Ammon's horn (tissue), 1 donor: ENCODE data around the gene INPP4A.
"Not testable (repeated sequence)": the region's sequence is repeated elsewhere in the genome, so short reads cannot be mapped to it uniquely, and the experiment has no call there.

Source experiments
- DNase-seq: peaks from one replicate; pipeline ENCODE4 v3.0.0-alpha.2; 2016; ENCODE audit warnings: low spot score

Gene INPP4A

DNA sequence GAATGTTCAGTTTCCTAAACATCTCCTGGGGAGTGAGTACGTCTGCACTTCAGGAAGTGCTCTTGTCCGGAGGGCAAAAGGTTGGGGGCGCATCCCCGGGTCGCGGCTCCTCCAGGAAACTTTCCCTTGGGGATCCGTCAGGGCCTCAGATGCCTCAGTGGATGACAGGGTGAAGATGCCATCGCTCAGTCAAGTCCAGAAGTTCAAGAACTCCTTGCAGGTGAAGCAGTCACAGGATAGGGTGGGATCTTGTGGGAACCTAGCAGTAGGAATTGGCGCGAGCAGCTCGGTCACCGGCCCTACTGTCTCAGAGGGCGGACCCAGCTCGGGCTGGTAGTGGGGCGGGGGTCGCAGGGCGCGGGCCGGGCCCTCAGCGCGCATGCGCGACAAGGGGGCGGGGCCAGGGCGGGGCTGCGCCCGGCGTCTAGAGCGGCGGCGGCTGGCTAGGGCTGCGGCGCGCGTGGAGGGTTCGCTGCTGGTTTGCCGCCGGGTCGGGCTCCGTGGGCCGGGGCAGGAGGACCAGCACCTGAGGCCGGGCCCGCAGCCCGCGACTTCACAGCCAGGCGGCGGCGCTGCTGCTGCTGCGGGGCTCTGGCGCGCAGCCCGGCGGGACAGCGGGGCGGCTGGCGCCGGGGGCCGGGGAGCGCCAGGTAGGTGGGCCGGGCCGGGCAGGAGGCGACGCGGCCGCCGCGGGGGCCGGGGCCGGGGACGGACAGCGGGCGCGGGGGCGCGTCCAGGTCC, at the start of gene INPP4A:
Gene INPP4A, plus strand, starts transcription at position 423 of the 741 bp plus-strand sequence. CDS start 75,191 bp downstream, outside the sequence.
- DNase-seq = peak; percentile 77

DNA sequence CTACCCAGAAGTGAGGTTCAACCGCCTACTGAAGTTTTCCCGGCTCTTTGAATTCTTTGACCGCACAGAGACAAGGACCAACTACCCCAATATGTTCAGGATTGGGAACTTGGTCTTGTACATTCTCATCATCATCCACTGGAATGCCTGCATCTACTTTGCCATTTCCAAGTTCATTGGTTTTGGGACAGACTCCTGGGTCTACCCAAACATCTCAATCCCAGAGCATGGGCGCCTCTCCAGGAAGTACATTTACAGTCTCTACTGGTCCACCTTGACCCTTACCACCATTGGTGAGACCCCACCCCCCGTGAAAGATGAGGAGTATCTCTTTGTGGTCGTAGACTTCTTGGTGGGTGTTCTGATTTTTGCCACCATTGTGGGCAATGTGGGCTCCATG, 48.7 kb upstream of the INPP4A start:
- no peak for DNase-seq

DNA sequence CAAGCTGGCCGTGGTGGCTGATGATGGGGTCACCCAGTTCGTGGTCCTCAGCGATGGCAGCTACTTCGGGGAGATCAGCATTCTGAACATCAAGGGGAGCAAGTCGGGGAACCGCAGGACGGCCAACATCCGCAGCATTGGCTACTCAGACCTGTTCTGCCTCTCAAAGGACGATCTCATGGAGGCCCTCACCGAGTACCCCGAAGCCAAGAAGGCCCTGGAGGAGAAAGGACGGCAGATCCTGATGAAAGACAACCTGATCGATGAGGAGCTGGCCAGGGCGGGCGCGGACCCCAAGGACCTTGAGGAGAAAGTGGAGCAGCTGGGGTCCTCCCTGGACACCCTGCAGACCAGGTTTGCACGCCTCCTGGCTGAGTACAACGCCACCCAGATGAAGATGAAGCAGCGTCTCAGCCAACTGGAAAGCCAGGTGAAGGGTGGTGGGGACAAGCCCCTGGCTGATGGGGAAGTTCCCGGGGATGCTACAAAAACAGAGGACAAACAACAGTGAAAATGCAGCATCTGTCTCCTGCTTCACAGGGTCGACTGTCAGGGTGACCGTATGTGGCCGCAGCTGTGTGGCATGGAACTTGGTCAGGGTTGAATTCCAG, 47.8 kb upstream of the INPP4A start:
- no peak for DNase-seq

DNA sequence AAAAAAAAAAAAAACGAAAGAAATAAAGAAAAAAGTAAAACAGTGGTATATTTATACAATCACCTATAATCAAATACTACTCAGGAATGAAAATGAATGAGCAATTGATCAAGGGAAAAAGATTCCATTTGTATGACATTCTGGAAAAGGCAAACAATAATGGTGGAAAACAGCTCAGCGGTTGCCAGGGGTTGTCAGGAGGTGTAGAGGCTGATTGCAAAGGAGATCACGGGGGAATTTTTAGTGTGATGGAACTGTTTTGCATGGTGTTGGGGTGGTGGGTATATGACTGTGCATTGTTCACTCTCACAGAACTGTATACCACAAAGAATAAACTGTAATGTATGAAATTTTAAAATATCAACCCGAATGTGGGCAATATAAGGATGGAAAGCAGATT, 45.5 kb upstream of the INPP4A start:
- no peak for DNase-seq

DNA sequence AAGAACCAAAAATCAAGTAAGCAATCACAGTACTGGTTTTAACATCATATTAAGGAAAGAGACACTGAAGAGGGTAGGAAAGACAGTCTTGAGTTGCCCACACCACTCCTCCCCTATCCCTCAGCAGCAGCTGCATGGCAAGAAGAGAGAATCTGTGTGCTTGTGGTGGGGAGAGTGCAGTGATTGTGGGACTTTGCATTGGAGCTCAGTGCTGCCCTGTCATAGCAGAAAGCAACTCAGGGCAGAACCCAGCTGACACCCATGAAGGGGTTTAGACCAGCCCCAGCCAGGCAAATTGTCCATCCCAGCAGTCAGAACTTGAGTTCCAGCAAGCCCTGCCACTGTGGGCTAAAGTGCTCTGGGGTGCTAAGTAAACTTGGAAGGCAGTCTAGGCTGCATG, 40.8 kb upstream of the INPP4A start:
- DNase-seq = no peak

DNA sequence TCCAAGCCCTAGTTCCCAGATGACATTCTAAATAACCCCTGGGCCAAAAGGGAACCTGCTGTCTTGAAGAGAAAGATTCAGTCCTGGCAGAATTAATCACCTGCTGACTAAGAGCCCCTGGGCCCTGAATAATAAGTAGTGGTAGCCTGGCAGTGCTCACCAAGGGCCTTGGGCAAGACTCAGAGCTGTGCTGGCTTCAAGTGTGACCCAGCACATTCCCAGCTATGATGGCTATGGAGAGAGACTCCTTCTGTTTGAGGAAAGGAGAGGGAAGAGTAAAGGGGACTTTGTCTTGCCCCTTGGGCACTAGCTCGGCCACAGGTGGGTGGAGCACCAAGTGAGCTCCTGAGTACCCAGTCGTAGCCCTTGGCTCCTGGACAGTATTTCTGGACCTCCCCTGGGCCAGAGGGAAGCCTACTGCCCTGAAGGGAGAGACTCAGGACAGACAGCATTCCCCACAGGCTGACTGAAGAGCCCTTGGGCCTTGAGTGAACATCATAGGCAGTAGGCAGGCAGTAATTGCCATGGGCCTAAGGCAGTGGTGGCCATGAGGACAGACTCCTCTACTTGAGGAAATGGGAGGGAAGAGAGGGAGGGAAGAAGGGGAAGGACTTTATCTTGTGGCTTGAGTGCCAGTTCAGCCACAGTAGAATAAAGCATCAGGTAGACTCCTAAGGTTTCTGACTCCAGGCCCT, 40.0 kb upstream of the INPP4A start:
- DNase-seq = no peak

DNA sequence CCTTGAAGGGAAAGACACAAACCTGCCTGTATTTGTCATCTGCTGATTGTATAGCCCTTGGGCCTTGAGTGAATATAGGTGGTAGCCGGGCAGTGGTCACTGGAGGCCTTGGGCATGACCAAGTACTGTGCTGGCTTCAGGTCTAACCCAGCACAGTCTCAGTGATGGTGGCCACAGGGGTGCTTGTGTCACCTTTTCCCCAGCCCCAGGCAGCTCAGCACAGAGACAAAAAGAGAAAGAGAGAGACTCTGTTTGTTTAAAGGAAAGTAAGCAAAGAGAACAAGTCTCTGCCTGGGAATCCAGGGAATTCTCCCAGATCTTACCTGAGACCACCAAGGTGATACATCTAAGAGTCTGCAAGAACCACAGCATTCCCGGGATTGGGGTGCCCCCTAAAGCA, 39.4 kb upstream of the INPP4A start:
- DNase-seq = no peak

DNA sequence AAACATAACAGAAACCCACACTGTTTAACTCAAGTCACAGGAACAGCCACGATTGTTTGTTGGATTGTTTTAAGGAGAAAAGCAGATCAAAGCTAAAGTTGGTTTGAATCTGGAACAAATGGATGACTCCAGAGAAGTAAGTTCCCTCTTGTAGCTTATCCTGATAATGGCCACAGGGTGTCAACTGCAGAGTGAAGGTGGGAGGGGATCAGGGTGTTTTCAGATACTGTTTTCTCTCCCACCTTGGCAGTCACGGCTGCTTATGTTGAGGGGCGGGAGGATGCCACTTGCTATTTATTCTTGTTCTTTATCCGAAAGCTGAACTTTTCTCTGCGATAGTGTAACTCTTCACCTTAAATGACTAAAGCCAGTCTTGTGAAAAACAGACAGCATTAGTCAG, 36.5 kb upstream of the INPP4A start:
- DNase-seq = no peak

DNA sequence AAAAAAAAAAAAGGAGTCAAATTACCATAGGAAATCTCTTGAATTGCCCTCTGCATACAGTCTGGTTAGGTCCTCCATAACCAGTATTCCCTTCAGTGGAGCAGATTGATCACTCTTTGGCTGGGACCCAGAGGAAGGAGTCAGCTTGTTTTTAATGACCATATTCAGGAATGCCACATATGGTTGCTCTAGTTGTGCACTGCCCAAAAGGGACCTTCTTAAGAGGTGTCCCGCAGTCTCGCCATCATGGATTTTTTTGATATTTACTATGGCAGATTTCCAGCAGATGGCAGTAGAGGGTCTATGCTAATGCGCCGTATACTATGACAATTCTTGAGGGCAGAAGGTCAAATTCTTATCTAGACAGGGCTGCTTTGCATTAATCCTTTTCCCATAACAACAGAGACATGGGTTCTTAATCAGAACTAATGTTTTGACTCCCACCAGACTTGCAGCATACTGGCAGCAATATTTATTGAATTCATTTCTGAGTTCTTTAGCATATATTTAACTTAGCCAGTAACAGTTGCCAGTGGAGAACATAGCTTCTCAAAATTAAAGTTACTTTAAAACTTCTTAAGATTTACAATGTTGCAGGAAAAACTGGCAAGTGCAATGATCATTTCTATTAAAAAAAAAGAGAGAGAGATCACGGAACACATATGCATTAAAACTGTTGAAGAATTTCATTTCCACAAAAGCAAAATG, 31.8 kb upstream of the INPP4A start:
- DNase-seq = peak; percentile 69

DNA sequence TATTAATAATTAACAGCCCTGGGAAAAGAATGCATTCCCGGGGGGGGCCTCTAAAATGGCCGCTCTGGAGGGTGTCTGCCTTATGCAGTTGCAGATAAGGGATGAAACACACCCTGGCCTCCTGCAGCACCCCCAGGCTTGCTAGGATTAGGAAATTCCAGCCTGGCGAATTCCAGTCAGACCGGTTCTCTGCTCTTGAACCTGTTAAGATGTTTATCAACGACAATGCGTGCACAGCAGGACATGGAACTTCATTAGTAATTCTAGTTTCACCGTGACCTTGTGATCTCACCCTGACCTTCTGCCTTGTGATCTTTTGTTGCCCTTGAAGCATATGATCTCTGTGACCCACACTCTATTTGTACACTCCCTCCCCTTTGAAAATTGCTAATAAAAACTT, 30.4 kb upstream of the INPP4A start:
- not testable (repeated sequence) for DNase-seq

DNA sequence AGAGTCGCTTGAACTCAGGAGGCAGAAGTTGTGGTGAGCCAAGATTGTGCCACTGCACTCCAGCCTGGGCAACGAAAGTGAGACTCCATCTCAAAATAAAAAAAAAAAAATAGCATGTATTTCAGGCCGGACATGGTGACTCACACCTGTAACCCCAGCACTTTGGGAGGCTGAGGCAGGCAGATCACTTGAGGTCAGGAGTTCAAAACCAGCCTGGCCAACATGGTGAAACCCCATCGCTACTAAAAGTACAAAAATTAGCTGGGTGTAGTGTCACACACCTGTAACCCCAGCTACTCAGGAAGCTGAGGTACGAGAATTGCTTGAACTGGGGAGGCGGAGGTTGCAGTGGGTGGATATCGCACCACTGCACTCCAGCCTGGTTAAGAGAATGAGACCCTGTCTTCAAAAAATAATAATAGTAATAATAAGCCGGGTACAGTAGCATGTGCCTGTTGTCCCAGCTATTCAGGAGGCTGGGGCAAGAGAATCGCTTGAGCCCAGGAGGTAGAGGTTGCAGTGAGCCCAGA, 28.9 kb upstream of the INPP4A start:
- DNase-seq = not testable (repeated sequence)

DNA sequence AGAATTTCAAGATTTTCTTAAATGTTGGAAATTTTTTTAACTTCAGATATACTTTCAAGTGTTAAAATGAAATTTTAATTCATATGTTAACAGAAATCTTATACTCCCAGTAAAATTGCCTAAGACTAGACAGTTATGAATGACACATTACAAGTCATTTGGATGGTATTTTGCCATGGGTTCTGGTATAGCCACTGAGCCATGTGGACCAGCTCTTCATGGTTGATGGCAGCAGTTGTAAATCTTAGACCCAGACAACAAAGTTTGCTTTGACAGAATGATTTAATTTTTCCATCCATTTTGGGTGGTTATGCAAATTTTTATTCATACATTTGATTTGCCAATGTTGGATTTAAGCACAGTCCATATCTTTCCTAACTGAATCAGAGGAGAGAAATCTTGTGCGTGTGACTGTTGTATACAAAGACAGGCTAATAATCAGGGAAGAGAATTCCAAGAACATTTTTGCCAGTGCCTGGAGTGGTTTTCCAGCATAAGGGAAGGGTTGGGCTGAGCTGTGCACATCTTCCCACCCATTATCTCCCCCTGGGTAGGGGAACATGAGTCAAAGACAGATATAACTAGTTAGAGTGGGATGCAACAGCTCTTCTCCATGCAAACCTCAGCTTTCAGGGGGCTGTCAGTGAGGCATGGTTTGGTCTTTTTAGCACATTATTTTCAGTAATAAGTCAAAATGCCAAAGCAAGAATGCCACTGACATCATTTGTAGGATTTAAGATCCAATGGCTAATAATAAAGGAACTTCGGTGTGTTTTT, 28.1 kb upstream of the INPP4A start:
- DNase-seq = no peak

DNA sequence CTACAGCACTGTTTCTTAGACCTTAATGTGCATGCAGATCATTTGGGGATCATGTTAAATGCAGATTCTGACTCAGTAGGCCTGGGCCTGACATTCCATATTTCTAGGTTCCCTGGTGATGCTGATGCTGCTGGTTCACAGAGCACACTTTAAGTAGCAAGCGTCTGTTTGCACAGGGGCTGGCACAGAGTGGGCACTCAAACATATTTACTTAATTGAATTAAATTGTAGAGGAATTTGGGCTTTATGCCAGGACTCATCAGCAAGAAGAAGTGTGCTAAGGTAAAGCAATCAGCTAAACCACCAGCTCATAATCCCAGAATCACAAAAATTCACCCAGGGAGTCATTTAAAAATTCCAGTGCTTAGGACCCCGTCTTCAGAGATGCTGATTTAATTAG, 25.1 kb upstream of the INPP4A start:
- no peak for DNase-seq

DNA sequence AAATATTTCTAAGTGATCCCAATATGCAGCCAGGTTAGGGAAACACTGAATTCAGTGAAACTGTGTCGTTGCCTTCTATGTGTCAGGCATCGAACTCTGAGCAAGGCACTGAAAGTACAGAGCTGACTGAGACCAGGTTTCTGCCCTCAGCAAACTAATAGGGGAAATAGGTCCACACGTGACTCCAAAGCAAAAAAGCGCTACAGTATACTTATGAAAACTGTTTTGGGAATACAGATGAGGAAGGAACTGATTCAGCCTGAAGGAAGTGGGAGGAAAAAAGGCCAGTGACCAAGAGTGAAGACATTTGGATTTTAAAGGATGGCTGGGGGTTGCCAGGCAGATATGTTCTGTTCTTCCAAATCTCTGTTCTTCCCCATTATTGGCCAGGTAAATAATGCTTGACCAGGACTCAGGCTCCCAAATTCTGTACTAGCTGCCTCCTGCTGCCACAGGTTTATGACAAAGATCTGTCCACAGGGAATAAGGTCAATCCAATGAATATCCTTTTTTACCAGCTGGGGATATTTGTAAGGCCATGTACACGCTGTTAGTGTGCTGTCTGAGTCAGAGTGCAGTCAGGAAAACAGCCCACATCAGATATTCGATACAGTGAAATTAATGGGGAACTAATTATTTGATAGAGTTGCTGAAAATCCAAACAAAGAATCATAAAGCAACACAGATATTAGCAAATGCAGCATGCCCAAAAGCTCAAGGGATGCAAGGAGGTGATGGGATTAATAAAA, 24.5 kb upstream of the INPP4A start:
- DNase-seq = no peak

DNA sequence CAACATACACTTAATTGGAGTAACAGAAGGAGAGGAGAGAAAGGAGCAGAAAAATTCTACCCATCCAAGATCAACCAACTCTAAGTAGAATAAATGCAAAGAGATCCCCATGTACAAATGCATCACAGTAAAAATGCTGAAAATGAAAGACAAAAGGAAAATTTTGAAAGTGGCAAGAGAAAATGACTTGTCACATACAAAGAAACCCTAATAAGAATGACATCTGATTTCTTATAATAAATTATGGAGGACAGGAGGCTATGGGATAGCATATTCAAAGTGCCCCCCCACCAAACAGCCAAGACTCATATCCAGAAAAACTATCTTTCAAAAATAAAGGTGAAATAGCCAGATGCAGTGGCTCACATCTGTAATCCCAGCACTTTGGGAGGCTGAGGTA, 22.2 kb upstream of the INPP4A start:
- DNase-seq = no peak

DNA sequence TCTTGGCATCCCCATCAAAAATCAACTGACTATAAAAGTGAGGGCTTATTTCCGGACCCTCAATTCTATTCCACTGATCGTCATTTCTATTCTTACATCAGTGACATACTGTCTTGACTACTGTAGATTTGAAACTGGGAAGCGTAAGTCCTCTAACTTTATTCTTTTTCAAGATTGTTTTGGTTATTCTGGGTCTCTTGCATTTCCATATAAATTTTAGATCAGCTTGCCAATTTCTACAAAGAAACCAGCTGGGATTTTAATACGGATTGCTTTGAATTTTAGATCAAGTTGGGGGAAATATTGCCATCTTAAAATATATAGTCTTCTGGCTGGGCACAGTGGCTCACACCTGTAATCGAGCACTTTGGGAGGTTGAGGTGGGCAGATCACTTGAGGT, 17.9 kb upstream of the INPP4A start:
- no peak for DNase-seq

DNA sequence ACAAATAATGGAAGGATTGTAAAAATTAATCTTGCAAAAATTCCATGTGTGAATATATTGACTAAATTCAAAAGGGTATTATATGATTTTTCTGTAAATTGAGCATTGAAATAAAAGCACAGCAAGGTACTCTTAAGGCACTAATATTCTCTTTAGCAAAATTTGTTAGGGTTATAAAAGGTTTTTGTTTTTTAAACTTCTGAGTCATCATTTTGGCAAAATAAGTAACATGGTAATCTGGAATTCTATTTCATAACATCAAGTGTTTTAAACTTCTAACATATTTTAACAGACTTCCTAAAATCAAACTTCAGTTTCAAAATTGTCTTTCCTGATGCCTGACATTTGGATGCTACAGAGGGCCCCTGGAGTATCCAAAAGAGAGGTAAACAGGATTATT, 12.5 kb upstream of the INPP4A start:
- no peak for DNase-seq

DNA sequence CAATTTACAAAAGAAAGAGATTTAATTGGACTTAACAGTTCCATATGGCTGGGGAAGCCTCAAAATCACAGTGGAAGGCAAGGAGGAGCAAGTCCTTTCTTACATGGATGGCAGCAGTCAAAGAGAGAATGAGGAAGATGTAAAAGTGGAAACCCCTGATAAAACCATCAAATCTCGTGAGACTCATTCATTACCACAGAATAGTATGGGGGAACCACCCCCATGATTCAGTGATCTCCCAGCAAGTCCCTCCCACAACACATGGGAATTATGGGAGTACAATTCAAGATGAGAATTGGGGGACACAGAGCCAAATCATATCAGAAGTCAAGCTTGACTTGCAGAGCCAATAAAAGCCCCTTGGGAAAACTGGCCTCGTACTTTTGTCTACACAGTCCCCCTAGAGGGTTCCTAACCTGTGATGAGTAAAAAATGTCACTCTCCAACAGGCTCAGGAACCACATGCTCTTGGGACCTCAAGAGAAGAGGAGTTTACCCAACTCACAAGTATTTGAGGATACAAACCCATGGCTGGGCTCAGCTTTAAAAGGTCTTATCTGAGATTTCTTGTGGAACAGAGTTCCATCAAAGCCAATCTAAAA, 11.2 kb upstream of the INPP4A start:
- DNase-seq = no peak

DNA sequence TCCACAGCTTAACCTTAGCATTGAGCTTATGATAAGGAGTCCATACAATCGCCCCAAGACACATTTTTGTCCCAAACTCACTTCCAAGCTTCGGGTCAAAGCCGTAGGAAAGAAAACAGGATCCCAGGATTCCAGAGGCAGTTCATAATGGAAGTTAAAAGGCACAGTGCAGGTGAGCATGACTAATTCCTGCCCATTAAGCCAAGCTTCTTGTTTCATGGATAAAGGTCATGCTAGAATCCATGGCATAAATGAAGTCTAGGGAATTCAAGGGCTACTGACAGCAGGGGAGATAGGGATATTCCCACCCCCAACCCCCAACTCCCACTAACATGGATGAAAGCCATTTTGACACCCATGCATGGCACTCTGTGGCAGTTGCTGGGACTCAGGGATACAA, 10.2 kb upstream of the INPP4A start:
- DNase-seq = no peak

DNA sequence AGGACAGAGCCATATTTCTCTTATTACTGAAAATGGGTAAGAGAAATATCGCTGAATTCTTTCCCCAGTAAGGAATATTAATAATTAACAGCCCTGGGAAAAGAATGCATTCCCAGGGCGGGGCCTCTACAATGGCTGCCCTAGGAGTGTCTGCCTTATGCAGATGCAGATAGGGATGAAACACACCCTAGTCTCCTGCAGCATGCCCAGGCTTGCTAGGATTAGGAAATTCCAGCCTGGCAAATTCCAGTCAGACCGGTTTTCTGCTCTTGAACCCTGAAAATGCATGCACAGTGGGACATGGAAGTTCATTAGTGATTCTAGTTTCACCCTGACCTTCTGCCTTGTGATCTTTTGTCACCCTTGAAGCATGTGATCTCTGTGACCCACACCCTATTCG, 9.0 kb upstream of the INPP4A start:
- DNase-seq = not testable (repeated sequence)
